ENCODE results near the gene PRSS38. TPM values are rescaled to one million over a fixed set of nuclear protein-coding genes. Genes with fewer than 3 reads are reported as not detected.

The PRSS38 gene
- not detected for polyA plus RNA-seq (2012; ENCODE audit: insufficient read depth, insufficient read length)

GRCh38 chr1:227815468-227816409, at the start of gene PRSS38:
PRSS38 (plus strand) TSS chr1:227815675; CDS start chr1:227815717, 42 bp downstream.
- DNase-seq (ENCODE audit: low read depth, low spot score) = no peak
- H3K4me3 ChIP-seq (ENCODE audit: low read length) = no peak within 1 kb of the TSS

DNA sequence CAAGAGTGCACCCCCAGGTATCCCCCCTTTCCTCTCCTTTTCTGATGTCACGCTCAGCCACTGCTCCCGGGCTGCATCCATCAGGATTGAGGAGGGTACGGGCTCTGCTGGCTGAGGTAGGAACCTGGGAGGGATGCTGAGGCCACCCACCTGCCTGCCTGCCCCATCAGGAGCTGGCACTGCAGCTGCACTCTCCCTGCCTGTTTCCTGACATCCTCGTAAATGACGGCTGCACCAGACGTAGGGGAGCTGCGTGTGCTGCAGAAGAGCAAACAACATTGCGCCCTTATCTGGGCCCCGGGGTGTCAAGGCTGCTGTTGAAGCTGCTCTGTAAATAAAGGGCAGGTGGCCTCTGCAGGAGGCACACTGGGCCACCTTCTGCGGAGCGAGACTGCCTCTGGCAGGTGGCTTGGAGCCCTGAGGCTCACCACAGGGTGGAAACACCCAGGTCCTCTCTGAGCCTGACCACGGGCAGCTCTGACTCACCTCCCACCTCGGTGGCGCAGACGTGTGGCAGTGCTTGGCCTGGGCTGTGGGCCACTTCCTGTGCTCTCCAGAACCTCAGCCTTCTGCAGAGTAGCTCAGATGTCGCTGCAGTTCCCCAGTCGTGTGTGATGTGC, 49.4 kb upstream of the PRSS38 start:
- peak; percentile 67 for DNase-seq (ENCODE audit: low read depth, low spot score)
- H3K4me3 ChIP-seq (ENCODE audit: low read length) = no peak overlapping the region

DNA sequence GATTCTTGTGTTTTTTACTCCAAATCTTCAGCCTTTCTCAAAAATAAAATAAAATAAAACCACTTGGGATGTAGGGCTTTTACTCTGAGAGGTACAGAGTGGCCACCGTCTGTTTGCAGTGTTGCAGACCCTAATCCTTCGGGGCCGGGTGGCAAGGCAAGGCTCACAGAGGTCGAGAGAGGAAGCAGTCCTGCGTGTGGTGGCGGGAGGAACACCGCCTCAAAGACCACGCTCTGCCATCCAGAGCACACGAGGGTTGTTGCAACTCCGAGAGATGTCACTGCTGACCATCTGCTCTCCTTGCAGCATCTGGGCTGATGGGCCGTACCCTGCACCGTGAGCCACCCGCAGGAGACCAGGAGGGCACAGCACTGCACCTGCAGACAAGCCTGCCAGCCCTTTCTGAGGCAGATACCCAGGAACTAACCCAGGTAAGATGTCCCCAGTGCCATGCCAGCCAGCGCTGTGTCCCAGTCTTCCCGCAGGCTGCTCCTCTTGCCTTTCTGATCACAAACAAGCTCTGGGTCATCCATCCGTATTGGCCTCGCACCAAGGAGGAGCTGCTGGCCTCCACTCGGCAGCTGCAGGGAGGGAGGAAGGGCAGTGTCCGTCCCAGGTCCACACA, 48.7 kb upstream of the PRSS38 start:
- DNase-seq (ENCODE audit: low read depth, low spot score) = no peak
- H3K4me3 ChIP-seq (ENCODE audit: low read length) = no peak overlapping the region

DNA sequence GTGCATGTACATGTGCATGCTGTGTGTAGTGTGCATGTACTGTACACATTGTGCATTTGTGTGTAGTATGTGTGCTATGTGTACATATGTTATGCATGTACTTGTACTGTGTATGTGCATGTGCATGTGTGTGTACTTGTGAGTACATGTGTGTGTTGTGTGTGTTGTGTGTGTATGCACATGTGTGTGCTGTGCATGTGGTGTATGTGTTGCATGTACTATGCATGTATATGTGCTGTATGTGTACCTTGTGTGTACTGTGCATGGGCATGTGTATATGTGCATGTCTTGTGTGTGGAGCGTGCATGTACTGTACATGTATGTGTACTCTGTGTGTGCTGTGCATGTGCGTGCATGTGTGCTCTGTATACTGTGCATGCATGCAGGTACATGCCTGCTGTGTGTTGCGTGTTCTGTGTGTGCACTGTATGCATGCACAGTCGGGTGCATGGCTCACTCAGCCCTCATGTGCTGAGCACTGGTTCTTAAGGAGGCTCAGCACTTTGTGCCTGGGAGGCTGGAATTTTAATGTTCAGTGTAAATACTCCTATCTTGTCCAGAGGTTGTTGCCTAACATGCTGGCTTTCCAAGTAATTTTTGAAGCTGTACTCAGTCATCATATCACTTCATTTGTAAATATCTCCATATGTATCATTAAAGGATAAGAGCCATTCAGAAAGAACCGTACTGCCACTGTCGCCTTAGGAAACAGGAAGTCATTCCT, 47.9 kb upstream of the PRSS38 start:
- no peak for DNase-seq (ENCODE audit: low read depth, low spot score)
- no peak overlapping the region for H3K4me3 ChIP-seq (ENCODE audit: low read length)

DNA sequence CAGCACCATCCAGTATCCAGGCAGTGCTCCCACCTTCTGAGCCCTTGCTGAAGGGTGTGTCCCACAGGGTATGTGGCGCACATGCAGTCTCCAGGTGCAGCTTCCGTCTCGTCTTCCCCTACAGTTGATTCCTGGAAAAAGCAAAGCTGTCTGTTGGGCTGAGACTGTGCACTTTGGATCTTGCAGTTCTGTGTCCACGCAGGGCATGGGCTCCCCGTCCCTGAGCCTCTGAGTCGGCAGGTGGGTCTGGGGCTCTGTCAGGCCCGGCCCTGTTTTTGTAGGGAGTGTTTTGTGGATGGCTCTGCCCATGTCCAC, 47.4 kb upstream of the PRSS38 start:
- H3K4me3 ChIP-seq (ENCODE audit: low read length) = no peak overlapping the region

DNA sequence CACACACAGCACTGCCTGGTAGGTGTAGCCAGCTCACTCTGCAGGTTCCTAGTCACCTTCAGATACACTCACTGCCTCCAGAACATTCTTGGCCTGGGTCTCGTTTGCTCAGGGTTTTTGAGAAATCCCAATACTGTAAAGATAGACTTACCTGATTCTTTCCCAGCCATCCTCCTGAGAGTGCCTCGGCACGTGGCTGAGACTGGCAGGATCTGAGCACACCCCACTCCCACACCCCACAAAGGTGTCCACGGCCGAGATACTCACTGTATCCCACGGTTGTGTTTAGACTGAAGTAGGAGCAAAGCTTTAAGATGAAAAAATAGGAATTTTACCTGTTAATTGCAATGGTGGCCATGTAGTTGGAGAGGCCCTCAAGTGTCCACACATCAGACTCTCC, 46.8 kb upstream of the PRSS38 start:
- DNase-seq (ENCODE audit: low read depth, low spot score) = no peak
- H3K4me3 ChIP-seq (ENCODE audit: low read length) = no peak overlapping the region

More for the DNA sequence above, 47.4 kb upstream of the PRSS38 start:
- no peak for DNase-seq (ENCODE audit: low read depth, low spot score)

GRCh38 chr1:227769047-227769935, 46.2 kb upstream of the PRSS38 start:
- H3K4me3 ChIP-seq (ENCODE audit: low read length) = no peak overlapping the region
- no peak for DNase-seq (ENCODE audit: low read depth, low spot score)

- DNase-seq (ENCODE audit: low read depth, low spot score) = no peak
- H3K4me3 ChIP-seq (ENCODE audit: low read length) = no peak overlapping the region
Observed at GRCh38 chr1:227769936-227770494, 45.5 kb upstream of the PRSS38 start.

- no peak for DNase-seq (ENCODE audit: low read depth, low spot score)
- no peak overlapping the region for H3K4me3 ChIP-seq (ENCODE audit: low read length)
Observed at GRCh38 chr1:227770812-227771211, 44.7 kb upstream of the PRSS38 start.

- no peak overlapping the region for H3K4me3 ChIP-seq (ENCODE audit: low read length)
- no peak for DNase-seq (ENCODE audit: low read depth, low spot score)
Observed at GRCh38 chr1:227771326-227771725, 44.1 kb upstream of the PRSS38 start.

GRCh38 chr1:227771771-227772170, 43.7 kb upstream of the PRSS38 start:
- no peak for DNase-seq (ENCODE audit: low read depth, low spot score)
- no peak overlapping the region for H3K4me3 ChIP-seq (ENCODE audit: low read length)

- peak; percentile 8 for DNase-seq (ENCODE audit: low read depth, low spot score)
- no peak overlapping the region for H3K4me3 ChIP-seq (ENCODE audit: low read length)
Observed at GRCh38 chr1:227773558-227773957, 41.9 kb upstream of the PRSS38 start.

DNA sequence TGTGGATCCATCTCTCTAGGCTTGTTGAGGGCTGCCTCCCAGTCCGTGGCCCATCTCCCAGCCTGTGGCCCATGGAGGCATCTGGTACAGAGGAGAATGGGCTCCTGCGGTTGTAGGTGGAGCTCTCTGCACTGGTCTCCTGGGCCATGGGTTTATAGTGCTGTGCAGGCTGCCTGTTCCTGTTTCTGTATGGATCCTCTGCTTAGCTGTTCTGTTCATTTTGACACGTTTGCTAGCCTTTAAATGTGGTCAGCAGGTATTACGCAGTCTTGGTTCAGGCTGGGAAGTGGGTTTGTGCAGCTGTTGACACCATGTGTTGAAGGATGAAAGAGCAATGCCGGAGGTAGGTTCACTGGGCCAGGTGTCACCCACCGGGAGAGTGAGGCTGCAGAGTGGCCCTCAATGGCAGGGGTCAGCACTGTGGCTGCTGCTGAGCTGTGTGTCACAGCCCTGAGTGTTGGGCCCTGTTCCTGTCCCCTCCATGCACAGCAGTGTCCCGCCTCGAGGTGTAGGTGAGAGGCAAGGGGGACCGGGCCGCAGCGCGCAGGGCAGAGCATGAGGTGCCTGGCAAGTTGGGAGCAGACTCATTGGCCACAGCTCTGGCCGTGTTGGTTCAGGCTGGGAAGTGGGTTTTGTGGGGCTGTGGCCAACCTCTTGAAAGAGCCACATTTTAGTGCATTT, 41.3 kb upstream of the PRSS38 start:
- no peak overlapping the region for H3K4me3 ChIP-seq (ENCODE audit: low read length)
- peak; percentile 93 for DNase-seq (ENCODE audit: low read depth, low spot score)

DNA sequence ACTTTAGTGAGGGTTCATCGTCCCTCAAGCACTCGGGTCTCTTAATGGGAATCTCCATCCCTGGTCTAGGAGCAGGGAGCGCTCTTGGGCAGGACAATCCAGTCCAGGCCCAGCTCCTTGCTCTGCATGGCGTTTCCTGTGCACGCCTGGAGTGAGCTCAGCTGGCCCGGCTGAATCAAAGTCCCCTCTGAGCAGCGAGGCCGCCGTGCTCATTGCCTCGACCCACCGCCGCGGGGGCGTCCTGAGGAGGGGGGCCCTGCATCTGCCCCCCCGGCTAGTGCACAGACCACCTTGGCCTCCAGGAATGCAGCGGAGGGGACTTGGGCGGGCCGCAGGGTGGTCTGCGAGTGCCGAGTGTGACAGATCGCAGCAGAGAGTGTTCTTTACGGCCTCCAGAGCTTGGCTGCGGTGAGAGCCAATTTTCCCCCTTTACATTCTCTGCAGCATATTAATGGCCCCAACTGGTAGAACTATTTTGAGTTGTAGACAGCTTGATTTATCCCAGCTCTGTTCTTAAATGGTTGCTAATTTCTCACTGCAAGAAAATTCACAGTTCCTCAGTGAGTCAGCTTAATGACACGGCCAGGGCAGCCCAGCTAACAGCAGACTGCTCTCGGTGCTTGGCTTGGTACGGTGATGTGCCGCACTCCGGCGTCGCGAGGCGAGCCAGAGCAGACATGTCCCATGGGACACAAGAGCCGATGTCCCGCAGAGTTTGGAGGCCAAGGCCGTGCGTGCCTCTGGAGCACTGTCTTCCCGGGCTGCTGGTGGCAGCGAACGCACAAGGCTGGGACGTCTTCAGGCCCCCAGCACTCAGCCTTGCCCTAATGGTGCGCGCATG, 40.4 kb upstream of the PRSS38 start:
- no peak overlapping the region for H3K4me3 ChIP-seq (ENCODE audit: low read length)
- no peak for DNase-seq (ENCODE audit: low read depth, low spot score)

GRCh38 chr1:227775841-227776240, 39.6 kb upstream of the PRSS38 start:
- no peak for DNase-seq (ENCODE audit: low read depth, low spot score)
- H3K4me3 ChIP-seq (ENCODE audit: low read length) = no peak overlapping the region

DNA sequence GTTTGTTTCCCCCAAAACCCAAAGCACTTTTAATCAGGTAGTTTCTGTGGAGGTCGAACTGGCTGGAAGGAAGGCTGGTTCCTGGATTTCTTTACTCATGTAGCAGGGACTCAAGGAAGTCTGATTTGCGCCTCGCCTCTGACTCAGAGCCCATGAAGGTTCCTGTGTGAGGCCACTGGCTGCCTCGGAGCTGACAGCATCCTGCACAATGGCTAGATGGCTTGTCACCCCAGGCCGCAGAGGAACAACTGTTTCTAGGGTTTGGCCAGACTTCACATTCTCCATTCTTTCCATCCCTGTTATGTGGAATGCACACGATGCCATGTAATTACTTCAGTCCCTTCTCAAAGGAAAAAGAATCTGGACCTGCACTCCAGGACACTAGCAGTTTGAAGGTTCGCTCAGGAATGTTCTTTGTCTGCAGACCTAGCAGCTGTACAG, 39.1 kb upstream of the PRSS38 start:
- DNase-seq (ENCODE audit: low read depth, low spot score) = no peak
- H3K4me3 ChIP-seq (ENCODE audit: low read length) = no peak overlapping the region

DNA sequence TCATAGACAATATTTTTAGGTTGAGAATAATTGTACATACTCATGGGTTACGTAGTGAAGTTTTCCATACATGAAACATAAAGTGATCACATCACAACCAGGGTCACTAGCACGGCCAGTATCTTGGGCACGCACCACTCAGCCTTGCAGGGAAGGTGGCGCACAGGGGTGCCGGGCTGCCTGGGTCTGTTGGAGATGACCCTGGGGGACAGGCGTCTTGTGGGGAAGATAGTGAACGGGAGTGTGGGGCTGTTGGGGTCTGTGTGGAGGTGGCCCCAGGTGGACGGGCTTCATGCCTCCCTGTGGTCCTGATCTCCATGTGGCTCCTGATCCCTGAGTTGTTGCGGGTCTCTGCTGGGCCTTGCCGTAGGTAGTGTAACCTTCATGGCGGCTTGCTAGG, 38.3 kb upstream of the PRSS38 start:
- H3K4me3 ChIP-seq (ENCODE audit: low read length) = no peak overlapping the region
- no peak for DNase-seq (ENCODE audit: low read depth, low spot score)

Measured in Jurkat, Clone E6-1 (cell line).